Esophagus squamous epithelium (tissue), 5 donors: Measurements from ENCODE around the gene BABAM2. TPM values are rescaled to one million over a fixed set of nuclear protein-coding genes. Genes with fewer than 3 reads are reported as not detected.
A peak's percentile ranks its signal among the peaks of the same experiment; 100 is the strongest.

ENCODE experiments used
- DNase-seq: peaks from one replicate; lab custom pipeline; 2025; lab: John Stamatoyannopoulos, UW
- H3K27ac ChIP-seq, 4 donors: fragments of 200-600 bp; sonication (generic); one replicate each; pipeline ENCODE4 v1.5.1; 2016 to 2019; ENCODE audit warnings: mild to moderate bottlenecking in 1 of 4
- H3K27me3 ChIP-seq, 4 donors: fragments of 200-600 bp; sonication (generic); 1 replicate in 3 of 4; 2 replicates in 1 of 4; pipeline versions ENCODE4 v1.5.1 to v1.6.0; 2017 to 2021; ENCODE audit warnings: antibody characterized with exemption in 1 of 4
- H3K36me3 ChIP-seq, 3 donors: fragments of 200-600 bp; sonication (generic); one replicate each; pipeline ENCODE4 v1.5.1; 2016 to 2019
- H3K4me1 ChIP-seq, 3 donors: fragments of 200-600 bp; sonication (generic); one replicate each; pipeline ENCODE4 v1.5.1; 2017 to 2019
- H3K4me3 ChIP-seq, 4 donors: fragments of 200-600 bp; sonication (generic); 1 replicate in 3 of 4; 2 replicates in 1 of 4; pipeline ENCODE4 v1.5.1; 2016 to 2019; ENCODE audit warnings: mild to moderate bottlenecking in 2 of 4, moderate library complexity in 1 of 4
- H3K9me3 ChIP-seq, 3 donors: fragments of 200-600 bp; sonication (generic); one replicate each; pipeline ENCODE4 v1.5.1; 2016 to 2019
- CTCF ChIP-seq, 6 experiments: fragments of 450-650 bp in 4 of 6; fragments of 200-600 bp in 2 of 6; sonication (generic) in 2 of 6; IDR thresholded peaks; one replicate each; pipeline ENCODE4 v1.5.1; 2016 to 2019; ENCODE audit warnings: antibody characterized with exemption in 6 of 6, mild to moderate bottlenecking in 4 of 6, moderate library complexity in 4 of 6
- POLR2A ChIP-seq, 4 donors: fragments of 450-650 bp; IDR thresholded peaks; one replicate each; pipeline ENCODE4 v1.6.1; 2017; ENCODE audit warnings: antibody characterized with exemption in 4 of 4, mild to moderate bottlenecking in 4 of 4, moderate library complexity in 3 of 4
- WGBS, 2 donors: methylation state at CpG; one replicate each; pipeline ENCODE4 v1.1.5; 2018; 5-methylcytosine and 5-hydroxymethylcytosine counted together
- intact Hi-C: fragments of 100-400 bp; cut with DNase I; formaldehyde crosslinking; loops from one replicate; pipeline ENCODE4 v1.15.0; 2022
- total RNA-seq, 4 donors: library from RNA; depleted of rRNA; stranded (reverse); fragments of >200 nt; gene quantifications; one replicate each; pipeline ENCODE4 v1.1.0, GENCODE V29; 2016
- donor health status: DM: yes; HTN: yes; CAD: no.

Gene BABAM2
- total RNA-seq, 4 donors from 2014 or later, result 16.6 to 28.3 (median 24.3) TPM

DNA sequence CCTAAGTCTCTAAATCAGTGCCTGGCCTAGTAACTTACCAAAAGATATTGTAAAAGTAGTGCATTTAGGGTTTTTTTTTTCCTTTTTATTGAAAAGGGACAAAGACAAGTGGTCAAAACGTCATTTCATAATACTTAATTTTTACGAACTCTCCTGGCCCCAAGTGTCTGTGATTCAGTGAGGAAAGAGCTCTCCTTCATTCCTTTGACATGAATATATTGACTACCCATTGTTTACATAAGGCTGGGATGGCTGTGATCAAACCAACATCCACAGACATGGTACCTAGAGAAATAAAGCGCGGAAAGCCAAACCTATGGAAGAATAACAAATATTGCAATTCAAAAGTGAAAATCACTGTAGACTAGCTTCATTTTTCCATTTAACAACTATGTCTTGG lies 198.4 kb downstream of the BABAM2 start:
- Histone ChIP-seq H3K4me3 (no peak overlapping the region), H3K36me3 (no peaks in the 10 kb centered on the region), H3K9me3 (no peaks in the 10 kb centered on the region), H3K27ac (no peak overlapping the region), H3K27me3 (no peaks in the 10 kb centered on the region), H3K4me1 (peaks cover 0 to 9% (median 3%) of the 10 kb centered on the region in 3 donors)
- TF ChIP-seq CTCF (IDR thresholded peaks at IDR 0.05) (no peak), POLR2A (IDR thresholded peaks at IDR 0.05) (no peak)
- intact Hi-C loops, result no loop called here
- 86 to 92% methylated on average over 4 of the region's 4 CpGs for WGBS, 2 donors
- no peak for DNase-seq

- no peak for DNase-seq
- TF ChIP-seq POLR2A (IDR thresholded peaks at IDR 0.05) (no peak), CTCF (IDR thresholded peaks at IDR 0.05) (no peak)
- H3K27ac ChIP-seq, result no peak overlapping the region
- H3K36me3 ChIP-seq, result no peaks in the 10 kb centered on the region
- intact Hi-C loops, result no loop called here
- H3K4me1 ChIP-seq, result peaks cover 0 to 5% (median 2%) of the 10 kb centered on the region in 3 donors
- H3K9me3 ChIP-seq, result no peaks in the 10 kb centered on the region
- H3K4me3 ChIP-seq, result no peak overlapping the region
- WGBS, 2 donors, result 86 to 98% methylated on average over 1 of the region's 1 CpG
- no peaks in the 10 kb centered on the region for H3K27me3 ChIP-seq
Observed at GRCh38 chr2:28089486-28089885, 199.0 kb downstream of the BABAM2 start.

DNA sequence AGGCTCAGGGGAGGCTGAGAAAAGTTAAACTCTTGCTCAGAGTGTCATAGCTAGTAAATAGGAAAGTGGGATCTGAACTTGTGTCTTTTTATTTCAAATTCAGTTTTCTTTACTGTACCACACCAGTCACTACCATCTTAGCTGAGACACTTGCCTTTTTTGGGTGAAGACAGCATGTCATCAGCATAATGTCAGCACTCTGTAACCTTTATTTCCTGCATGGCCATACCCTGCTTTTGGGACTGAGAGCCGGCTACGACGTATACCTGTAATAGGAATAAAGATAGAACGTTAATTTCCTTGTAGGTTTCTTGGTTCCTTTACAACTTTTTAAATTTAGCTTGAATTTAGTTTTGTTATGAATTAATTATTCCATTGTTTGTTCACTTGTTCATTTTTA lies 202.8 kb downstream of the BABAM2 start:
- WGBS, 2 donors, result 77 to 83% methylated on average over 4 of the region's 4 CpGs
- TF ChIP-seq POLR2A (IDR thresholded peaks at IDR 0.05), result no peak
- TF ChIP-seq CTCF (IDR thresholded peaks at IDR 0.05), result no peak
- no peaks in the 10 kb centered on the region for H3K9me3 ChIP-seq
- no peak overlapping the region for H3K4me3 ChIP-seq
- peak overlapping the region in 1 of 4 donors; percentile 4 for H3K27ac ChIP-seq
- H3K27me3 ChIP-seq, result no peaks in the 10 kb centered on the region
- H3K4me1 ChIP-seq, result no peaks in the 10 kb centered on the region
- no peak for DNase-seq
- intact Hi-C loops, result no loop called here
- H3K36me3 ChIP-seq, result no peaks in the 10 kb centered on the region

- Histone ChIP-seq H3K9me3 (no peaks in the 10 kb centered on the region), H3K27me3 (no peaks in the 10 kb centered on the region), H3K4me1 (no peaks in the 10 kb centered on the region), H3K4me3 (no peak overlapping the region), H3K27ac (peak overlapping the region in 1 of 4 donors; percentile 4), H3K36me3 (no peaks in the 10 kb centered on the region)
- DNase-seq, result no peak
- intact Hi-C loops, result no loop called here
- TF ChIP-seq CTCF (IDR thresholded peaks at IDR 0.05), result no peak
- no peak for TF ChIP-seq POLR2A (IDR thresholded peaks at IDR 0.05)
- 74 to 88% methylated on average over 2 of the region's 2 CpGs for WGBS, 2 donors
Observed at GRCh38 chr2:28093768-28094167, 203.2 kb downstream of the BABAM2 start.

DNA sequence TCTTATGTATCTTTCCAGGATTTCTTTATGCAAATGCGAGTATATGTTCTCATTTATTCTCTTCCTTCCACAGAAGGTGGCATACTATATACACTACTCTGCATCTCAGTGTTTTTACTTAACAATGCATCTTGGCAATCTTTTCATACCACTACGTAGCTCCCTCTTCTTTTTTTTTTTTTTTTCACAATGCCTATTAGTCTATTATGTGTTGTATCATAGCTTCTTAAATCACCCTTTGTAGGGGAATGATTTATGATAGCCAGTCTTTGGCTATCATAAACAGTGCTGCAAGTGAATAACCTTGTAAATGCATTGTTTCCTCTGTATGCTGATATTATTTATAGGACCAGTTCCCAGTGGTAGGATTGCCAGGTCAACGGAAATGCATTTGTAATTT lies 204.2 kb downstream of the BABAM2 start:
- Histone ChIP-seq H3K4me1 (no peaks in the 10 kb centered on the region), H3K36me3 (no peaks in the 10 kb centered on the region), H3K4me3 (no peak overlapping the region), H3K9me3 (no peaks in the 10 kb centered on the region), H3K27ac (no peak overlapping the region), H3K27me3 (no peaks in the 10 kb centered on the region)
- DNase-seq, result no peak
- WGBS, 2 donors, result 64 to 70% methylated on average over 3 of the region's 3 CpGs
- TF ChIP-seq POLR2A (IDR thresholded peaks at IDR 0.05) (no peak), CTCF (IDR thresholded peaks at IDR 0.05) (no peak)
- intact Hi-C loops, result no loop called here
